ENCODE measurements around the gene TP53I13.

GRCh38 chr17:29570521-29570920 is 2.0 kb downstream of the TP53I13 start:
- TF ChIP-seq CTCF (IDR thresholded peaks at IDR 0.05; ENCODE audit: low read depth, low read length): no peak
- no peak for TF ChIP-seq MAX (IDR thresholded peaks at IDR 0.05; ENCODE audit: low read depth, low read length)
- TF ChIP-seq POLR2A (IDR thresholded peaks at IDR 0.05; ENCODE audit: extremely low read depth, insufficient read length): no peak
